Measurements from ENCODE around the gene SLC17A7.

The SLC17A7 gene

GRCh38 chr19:49443366-49444099 lies 2.2 kb upstream of the SLC17A7 start:
- peak; percentile 92 for DNase-seq

DNA sequence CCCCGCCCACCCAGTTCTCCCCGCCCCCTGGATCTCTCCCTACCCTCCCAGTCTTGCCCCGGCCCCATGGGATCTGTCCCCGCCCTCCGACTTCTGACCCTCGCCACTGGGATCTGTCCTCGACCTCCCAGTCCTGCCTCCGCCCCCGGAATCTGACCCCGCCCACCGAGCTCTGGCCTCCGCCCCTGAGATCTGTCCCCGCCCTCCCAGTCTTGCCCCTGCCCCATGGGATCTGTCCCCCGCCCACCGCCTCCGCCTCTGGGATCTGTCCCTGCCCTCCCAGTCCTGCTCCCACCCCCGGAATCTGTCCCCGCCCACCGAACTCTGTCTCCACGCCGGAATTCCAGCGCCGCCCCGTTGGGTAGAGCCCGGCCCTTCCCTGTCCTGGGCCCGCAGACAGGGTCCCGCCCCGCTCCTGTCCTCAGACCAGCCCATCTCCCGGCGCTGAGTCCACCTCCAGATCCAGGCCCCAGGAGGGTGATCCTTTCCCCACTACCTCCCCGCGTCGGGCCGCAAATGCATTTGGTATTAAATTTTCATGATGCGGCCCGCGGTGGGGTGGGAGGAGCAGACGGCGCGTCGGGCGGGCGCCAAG lies 1.5 kb upstream of the SLC17A7 start:
- DNase-seq, result no peak

DNA sequence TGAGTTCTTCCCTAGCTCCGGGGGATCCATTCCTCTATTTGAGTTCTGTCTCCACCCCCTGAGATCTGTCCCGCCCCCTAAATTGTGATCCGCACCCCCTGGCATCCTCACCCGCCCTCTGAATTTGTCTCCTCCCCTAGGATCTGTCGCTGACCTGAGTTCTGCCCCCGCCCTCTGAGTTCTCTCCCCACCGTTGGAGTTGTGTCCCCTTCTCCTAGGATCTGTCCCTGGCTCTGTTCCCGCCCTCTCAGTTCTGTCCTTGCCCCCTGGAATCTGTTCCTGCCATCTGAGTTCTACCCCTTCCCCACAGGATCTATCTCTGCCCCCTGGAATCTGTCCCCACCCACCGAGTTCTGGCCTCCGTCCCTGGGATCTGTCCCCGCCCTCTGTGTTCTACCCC lies 1.0 kb upstream of the SLC17A7 start:
- DNase-seq, result no peak

GRCh38 chr19:49441960-49442350 lies 628 bp upstream of the SLC17A7 start:
- no peak for DNase-seq

GRCh38 chr19:49440439-49441209 lies 703 bp downstream of the SLC17A7 start:
- no peak for DNase-seq

DNA sequence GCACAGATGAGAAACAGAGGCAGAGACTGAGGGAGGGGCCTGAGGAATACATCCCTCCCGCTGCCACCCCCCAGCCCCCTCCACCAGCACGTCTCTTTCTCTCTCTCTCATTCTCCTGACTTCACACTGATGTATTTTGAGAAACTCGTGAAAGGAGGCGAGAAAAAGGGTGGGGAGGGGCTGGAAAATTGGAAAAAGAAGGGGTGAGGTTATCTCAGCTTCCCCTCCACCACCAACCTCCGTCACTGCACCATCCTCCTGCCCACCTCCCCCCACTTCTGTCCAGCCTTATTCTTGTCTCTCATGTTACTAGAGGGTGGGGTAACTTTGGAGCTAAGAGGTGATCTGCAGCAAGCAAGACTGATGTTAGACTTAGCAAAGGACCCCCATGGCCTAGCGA lies 1.5 kb downstream of the SLC17A7 start:
- no peak for DNase-seq

DNA sequence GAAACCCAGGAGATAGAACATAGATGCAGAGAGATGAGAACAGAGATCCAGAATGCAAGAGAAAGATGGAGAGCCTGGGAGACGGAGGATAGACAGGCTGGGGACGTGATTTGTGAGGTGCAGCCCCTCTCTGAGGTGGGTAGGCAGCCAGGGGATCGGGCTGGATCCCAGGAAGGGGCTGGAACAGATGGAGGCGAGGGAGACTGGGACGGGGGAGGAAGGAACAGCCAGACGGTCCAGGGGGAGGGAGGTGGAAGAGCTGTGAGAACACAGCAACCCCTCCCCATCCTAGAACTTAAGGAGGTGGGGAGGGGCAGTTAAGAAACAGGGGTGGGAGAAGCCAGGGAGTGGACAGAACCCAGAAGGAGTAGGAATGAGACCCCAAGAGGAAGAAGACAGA lies 3.1 kb downstream of the SLC17A7 start:
- no peak for DNase-seq

DNA sequence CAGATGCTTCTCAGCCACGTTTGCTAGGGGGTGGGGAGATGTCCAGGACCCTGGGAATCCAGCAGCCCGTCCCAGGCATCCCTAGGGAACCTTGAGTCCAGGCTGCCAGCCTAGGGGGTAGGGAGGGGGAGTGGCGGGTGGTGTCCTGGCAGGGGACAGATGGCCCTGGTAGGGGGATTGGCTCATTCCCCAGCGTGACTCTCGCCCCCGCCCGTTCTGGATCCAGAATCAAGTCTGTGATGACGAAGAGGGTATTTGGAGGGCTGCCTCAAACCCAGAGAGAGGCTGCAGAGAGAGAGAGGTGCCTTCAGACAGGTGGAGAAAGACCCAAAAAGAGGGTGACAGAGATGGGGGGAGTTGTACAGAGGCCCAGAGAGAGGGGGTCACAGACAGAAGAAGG lies 4.1 kb downstream of the SLC17A7 start:
- no peak for DNase-seq

DNA sequence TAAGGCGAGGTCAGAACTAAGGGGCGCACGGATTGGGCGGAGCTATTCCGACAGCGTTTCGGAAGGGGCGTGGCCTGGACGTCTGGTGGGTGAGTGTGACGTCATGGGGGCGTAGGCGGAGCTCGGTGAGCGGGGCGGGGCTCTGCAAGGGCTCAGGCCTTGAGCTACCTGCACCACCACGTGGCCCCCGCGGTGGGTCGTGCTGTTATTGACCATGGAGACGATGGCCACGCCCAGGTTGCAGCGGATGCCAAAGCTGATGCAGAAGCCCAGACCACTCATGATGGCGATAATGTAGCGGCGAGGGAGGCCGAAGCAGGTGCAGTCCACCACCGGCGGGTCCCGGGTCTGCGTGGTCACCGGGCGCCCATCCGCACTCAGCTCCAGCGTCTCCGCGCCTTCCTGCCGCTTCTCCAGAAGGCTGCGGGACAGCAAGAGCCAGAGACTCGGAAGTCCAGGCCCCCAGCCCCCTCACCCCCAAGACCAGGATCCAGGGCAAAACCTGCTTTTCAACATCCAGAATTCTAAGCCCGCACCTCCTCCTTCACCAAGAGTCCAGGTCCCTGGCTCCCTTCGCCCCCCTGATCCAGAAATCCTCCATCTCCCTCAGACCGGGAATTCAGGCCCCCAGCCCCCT lies 4.8 kb downstream of the SLC17A7 start:
- no peak for DNase-seq

DNA sequence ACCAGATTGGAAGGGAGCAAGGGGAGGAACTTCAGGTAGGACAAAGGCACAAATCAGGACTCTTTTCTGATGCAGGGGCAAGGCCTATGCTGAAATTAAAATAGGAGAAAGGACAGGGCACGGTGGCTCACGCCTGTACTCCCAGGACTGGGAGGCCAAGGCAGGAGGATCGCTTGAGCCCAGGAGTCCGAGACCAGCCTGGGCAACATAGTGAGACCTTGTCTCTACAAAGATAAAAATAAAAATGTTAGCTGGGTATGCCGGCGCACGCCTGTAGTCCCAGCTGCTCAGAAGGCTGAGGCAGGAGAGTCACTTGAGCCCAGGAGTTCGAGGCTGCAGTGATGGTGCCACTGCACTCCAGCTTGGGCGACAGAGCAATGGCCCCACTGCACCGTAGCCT lies 5.7 kb downstream of the SLC17A7 start:
- no peak for DNase-seq

DNA sequence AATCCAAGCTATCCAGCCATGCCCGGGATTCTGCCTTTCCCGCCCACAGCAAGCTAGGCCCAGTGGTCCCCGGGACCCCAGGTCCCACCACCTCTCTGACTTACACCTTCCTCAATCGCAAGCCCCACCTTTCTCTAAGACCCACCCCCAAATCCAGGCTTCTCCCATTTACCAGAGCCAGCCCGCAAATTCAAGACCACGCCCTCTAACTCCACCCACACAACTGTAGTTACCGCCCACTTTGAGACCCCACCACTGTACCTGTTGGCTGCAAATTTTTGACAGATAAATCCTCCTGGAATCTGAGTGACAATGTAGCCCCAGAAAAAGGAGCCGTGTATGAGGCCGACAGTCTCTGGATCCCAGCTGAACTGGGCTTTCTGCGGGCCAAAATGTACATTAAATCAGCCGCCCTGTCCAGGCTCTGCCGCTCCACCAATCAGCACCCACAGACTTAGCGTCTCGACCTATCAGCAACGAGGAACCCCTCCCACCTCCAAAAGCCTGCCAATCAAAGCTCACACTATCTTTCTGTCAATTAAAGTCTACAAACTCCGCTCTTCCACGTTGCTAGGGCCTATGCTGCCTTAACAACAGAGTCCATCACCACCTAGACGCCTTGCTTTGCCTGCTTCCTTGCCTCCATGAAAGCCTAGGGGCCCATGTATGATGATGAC lies 6.3 kb downstream of the SLC17A7 start:
- DNase-seq, result no peak

GRCh38 chr19:49433240-49433901 lies 8.0 kb downstream of the SLC17A7 start:
- no peak for DNase-seq

DNA sequence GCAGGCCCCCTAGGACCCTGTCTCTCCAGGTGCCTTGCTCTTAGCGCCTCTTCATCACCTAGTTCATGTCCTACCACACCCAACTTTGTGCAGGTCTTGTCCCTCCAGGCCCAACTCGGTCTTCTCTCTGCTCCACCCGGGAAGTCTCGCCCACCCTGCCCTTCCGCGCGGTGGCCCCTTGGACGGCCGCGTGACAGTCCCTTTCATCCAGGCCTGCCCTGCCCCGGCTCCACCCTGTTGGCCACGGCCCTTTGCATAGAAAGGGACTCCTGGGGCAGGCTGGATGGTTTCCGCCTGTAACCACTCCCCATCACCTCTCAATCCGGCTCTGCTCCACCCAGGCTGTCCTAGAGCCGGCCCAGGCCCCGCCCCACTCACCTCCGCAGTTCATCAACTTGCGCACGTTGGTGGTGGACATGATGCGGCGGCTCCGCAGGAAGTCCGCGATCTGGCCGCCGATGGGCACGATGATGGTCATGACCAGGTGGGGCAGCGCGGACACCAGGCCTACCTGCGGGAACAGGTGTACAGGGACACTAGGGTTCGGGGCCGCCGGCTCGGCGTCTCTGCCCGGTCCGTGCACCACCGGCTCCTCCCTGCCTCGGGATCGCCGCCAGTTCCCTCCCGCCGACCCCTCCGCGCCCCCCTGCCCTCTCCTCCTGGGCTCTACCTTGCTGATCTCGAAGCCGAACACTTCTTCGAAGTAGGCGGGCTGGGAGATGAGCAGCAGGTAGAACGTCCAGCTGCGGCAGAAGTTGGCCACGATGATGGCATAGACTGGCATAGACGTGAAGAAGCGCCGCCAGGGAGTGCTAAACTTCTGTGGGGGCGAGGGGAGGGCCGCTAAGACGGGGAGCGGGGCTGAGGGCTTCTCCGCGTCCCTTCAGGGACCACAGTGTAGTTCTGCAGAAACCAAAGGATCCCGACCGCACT lies 8.9 kb downstream of the SLC17A7 start:
- DNase-seq, result no peak

GRCh38 chr19:49431330-49431749 lies 10.0 kb downstream of the SLC17A7 start:
- DNase-seq, result no peak

- DNase-seq, result no peak
Observed at GRCh38 chr19:49430678-49431329, 10.5 kb downstream of the SLC17A7 start.

DNA sequence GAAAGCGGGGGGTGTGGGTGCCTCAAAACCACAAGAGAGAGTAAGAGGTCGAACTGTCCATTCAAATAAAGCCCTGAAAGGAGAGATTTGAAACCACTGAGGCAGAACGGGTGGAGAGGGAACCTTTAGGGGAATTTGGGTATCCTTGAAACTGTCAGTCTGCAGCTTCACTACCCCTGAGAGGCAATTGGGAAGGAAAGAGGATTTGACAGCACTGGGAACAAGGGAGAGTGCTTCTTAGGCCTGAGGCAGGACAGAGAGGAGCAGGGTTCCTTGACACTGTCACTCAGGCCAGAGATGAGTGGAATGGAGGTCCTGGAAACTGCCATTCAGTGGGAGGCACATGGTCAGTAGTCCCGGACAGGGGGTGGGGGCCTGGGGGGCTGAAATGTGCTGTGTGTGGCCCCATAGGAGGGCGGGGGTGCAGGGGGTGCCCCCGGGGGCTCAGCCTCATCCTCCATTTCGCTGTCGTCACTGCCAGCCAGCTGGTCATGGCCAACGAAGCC lies 11.1 kb downstream of the SLC17A7 start:
- DNase-seq, result no peak

- DNase-seq, result no peak
Observed at GRCh38 chr19:49428547-49429451, 12.5 kb downstream of the SLC17A7 start.

- no peak for DNase-seq
Observed at GRCh38 chr19:49427855-49428546, 13.3 kb downstream of the SLC17A7 start.

- DNase-seq, result no peak
Observed at GRCh38 chr19:49427339-49427738, 14.0 kb downstream of the SLC17A7 start.

All from NCI-H1092 treated with DMSO at 0.1 percent for 48 hours (cell line).